ENCODE measurements around the gene TMEM39A.

TMEM39A gene

GRCh38 chr3:119395923-119396358 is 67.5 kb downstream of the TMEM39A start:
- no peak for DNase-seq

GRCh38 chr3:119388577-119388976 is 74.8 kb downstream of the TMEM39A start:
- no peak for DNase-seq

GRCh38 chr3:119382134-119382533 is 81.3 kb downstream of the TMEM39A start:
- DNase-seq = no peak

DNA sequence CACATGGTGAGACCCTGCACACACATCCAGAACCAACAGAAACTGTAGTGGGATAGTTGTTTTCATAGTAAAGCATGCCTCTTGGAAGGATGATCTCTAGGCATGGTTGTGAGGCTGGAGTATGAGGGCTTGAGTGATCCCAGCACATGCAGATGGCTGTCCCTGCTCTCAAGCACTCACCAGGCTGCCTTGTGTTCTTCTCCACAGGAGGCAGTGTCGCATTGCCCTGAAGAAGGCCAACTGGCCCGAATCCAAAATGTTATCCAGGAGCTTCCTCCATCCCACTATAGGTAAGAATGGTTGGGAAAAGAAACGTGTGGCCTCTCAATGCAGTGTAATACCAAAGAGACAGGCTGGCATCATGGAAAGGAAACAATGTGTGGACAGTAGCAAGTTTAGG is 82.7 kb downstream of the TMEM39A start:
- DNase-seq = no peak
